ENCODE measurements around the gene ZNF324B.
"Not testable (repeated sequence)": the region's sequence is repeated elsewhere in the genome, so short reads cannot be mapped to it uniquely, and the experiment has no call there.

The ZNF324B gene

DNA sequence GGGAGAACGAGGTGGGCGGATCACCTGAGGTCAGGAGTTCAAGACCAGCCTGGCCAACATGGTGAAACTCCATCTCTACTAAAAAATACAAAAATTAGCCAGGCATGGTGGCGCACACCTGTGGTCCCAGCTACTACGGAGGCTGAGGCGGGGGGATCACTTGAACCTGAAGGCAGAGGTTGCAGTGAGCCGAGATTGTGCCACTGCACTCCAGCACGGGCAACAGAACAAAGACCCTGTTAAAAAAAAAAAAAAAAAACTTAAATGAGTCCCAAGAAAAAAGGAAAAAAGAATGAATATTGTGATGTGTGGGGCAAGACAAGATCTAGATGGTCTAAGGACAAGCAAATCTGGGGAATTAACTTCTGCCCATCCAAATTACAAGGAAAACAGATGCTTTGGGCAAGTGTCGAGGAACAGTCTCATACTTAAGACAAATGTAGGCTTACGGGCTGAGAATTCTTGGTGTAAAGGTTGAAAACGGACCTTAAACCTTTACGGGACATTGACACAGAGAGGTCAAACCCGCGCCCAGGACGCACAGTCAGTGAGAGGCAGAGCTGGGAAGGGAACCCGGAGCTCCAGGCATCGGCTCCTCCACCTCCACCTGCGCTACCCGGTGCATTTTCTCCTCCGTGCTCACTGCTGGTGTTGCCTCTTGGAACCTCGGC is 14.8 kb downstream of the ZNF324B start:
- TF ChIP-seq ZFX (IDR thresholded peaks at IDR 0.05) = no peak
- TF ChIP-seq, protein P1, sequence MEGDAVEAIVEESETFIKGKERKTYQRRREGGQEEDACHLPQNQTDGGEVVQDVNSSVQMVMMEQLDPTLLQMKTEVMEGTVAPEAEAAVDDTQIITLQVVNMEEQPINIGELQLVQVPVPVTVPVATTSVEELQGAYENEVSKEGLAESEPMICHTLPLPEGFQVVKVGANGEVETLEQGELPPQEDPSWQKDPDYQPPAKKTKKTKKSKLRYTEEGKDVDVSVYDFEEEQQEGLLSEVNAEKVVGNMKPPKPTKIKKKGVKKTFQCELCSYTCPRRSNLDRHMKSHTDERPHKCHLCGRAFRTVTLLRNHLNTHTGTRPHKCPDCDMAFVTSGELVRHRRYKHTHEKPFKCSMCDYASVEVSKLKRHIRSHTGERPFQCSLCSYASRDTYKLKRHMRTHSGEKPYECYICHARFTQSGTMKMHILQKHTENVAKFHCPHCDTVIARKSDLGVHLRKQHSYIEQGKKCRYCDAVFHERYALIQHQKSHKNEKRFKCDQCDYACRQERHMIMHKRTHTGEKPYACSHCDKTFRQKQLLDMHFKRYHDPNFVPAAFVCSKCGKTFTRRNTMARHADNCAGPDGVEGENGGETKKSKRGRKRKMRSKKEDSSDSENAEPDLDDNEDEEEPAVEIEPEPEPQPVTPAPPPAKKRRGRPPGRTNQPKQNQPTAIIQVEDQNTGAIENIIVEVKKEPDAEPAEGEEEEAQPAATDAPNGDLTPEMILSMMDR (conservative IDR thresholded peaks at IDR 0.05) = no peak
- peak overlapping the region; percentile 72 for H3K27ac ChIP-seq

DNA sequence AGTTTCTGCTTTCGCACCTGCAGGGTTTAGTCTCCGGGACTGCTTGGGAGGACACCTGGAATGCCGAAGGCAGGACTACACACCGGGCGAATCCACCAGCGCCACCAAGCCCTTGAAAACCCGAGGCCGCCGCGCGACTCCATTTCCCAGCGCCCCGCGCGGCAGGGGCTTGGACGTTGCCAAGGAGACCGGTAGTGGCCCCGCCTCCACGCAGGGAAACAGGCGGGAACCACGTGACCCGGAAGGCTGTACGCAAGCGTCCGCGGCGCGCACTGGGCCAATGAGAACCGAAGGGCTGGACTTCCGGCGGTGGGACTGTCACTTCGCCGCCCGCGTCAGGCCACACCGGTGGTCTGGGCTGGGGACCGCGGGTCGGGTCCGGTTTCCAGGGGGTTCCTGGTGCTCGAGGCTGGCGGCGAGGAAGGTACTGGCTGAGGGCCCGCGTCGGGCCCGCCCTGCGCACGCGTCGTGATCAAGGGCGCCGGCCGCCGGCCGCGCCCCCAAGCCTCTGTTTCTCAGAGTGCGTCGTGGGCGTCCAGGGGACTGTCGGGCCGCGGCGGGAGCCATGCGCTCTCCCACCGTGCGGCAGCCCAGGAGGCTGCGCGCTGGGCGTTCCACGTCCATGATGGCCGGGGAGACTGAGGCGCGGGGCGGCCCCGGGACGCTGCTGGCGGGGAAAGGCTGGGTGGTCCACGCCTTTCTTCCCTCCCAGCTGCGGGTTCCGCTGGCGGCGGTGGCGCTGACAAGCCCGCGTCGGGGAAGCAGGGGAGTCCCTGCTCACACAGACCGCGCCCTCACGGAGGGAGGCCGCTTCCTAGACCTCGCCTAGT is 15.6 kb downstream of the ZNF324B start, which contains the start of gene ZNF324:
Gene ZNF324, plus strand, starts transcription at position 321 of the 830 bp plus-strand sequence. CDS start 2,106 bp downstream, outside the sequence.
- H3K27ac ChIP-seq = peak within 1 kb of the TSS; percentile 72
- TF ChIP-seq, protein P1 (conservative IDR thresholded peaks at IDR 0.05) = no peak
- peak; percentile 34; the same call in 1 of the 2 replicates for TF ChIP-seq ZFX (IDR thresholded peaks at IDR 0.05)

- H3K27ac ChIP-seq = no peak overlapping the region
Observed at GRCh38 chr19:58468216-58468839, 16.9 kb downstream of the ZNF324B start.

GRCh38 chr19:58469241-58470013 is 18.0 kb downstream of the ZNF324B start:
- TF ChIP-seq ZFX (IDR thresholded peaks at IDR 0.05) = no peak
- TF ChIP-seq, protein P1 (conservative IDR thresholded peaks at IDR 0.05) = no peak
- no peak overlapping the region for H3K27ac ChIP-seq

More at GRCh38 chr19:58468216-58468839, 16.9 kb downstream of the ZNF324B start:
- TF ChIP-seq, protein P1 (conservative IDR thresholded peaks at IDR 0.05) = no peak
- TF ChIP-seq ZFX (IDR thresholded peaks at IDR 0.05) = no peak

GRCh38 chr19:58470837-58471543 is 19.6 kb downstream of the ZNF324B start:
- H3K27ac ChIP-seq = not testable (repeated sequence)

DNA sequence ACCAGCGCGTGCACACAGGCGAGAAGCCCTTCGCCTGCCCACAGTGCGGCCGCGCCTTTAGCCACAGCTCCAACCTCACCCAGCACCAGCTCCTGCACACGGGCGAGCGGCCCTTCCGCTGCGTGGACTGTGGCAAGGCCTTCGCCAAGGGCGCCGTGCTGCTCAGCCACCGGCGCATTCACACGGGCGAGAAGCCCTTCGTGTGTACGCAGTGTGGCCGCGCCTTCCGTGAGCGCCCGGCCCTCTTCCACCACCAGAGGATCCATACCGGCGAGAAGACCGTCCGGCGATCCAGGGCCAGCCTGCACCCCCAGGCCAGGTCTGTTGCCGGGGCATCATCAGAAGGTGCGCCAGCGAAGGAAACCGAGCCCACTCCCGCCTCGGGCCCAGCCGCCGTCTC is 20.3 kb downstream of the ZNF324B start:
- no peak overlapping the region for H3K27ac ChIP-seq
- TF ChIP-seq ZFX (IDR thresholded peaks at IDR 0.05) = no peak
- TF ChIP-seq, protein P1 (conservative IDR thresholded peaks at IDR 0.05) = no peak

DNA sequence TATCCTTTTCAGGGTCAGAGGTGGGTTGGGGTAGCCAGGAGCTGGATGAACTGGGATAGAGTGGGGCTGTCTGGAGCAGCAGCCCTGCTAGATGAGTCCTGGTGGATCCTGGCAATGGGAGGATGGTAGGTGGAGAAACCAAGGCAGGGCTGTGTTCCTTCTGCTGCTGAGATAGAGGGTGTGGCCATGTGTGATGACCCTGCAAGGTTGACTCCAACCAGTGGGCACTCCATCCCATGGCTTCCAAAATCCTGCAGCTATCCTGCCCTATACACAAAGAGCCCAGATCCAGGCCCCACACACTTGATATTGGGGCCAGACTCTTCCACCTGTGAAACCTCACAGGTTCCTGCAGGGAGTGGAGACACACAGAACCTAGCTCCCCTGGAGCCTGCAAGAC is 22.4 kb downstream of the ZNF324B start:
- H3K27ac ChIP-seq = no peak overlapping the region
- TF ChIP-seq, protein P1 (conservative IDR thresholded peaks at IDR 0.05) = no peak
- TF ChIP-seq ZFX (IDR thresholded peaks at IDR 0.05) = no peak

All from C4-2B (cell line).